ENCODE data around the gene SAXO1. TPM values are rescaled to one million over a fixed set of nuclear protein-coding genes. Genes with fewer than 3 reads are reported as not detected.

Gene SAXO1
- total and polyA plus RNA-seq, 4 donors, result under 0.01 to 0.05 (median 0.01) TPM; not detected in 1

DNA sequence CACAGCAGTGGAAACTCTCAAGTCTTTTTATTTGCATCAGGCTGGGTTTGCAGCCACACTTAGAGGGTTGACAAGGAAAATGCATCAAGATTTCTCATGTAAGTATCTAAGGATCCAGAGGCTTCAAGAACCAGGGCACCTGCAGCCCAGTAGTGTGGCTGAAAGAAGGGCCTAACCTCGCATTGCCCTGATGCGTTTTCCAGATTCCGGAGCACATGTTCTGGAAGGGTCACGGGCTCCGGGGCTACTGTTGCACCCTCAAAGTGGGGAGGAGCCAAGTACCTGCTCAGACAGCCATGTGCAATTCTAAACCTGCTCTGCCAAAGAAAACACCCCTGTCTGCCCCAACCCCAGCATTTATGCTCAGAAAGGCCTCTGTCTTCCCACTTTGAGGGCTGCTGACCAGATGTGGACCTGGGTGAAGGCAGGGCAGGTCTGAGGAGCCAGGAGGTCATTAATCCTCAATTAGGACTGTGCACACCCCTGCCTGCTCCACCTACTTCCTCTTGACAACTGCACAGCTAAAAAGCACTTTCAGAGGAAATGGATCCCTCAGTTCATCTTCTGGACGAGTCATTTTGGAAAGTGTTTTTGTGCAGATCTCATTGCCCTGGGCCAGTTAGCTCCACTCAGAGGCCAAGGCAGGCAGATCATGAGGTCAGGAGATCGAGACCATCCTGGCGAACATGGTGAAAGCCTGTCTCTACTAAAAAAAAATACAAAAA, 110.7 kb downstream of the SAXO1 start:
- no peak overlapping the region for H3K9ac ChIP-seq (ENCODE audit: low read depth in 1 of 2, low read length in 2 of 2)
- TF ChIP-seq, protein P1, sequence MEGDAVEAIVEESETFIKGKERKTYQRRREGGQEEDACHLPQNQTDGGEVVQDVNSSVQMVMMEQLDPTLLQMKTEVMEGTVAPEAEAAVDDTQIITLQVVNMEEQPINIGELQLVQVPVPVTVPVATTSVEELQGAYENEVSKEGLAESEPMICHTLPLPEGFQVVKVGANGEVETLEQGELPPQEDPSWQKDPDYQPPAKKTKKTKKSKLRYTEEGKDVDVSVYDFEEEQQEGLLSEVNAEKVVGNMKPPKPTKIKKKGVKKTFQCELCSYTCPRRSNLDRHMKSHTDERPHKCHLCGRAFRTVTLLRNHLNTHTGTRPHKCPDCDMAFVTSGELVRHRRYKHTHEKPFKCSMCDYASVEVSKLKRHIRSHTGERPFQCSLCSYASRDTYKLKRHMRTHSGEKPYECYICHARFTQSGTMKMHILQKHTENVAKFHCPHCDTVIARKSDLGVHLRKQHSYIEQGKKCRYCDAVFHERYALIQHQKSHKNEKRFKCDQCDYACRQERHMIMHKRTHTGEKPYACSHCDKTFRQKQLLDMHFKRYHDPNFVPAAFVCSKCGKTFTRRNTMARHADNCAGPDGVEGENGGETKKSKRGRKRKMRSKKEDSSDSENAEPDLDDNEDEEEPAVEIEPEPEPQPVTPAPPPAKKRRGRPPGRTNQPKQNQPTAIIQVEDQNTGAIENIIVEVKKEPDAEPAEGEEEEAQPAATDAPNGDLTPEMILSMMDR (IDR thresholded peaks at IDR 0.05; ENCODE audit: low read depth, low read length, missing input control), result no peak
- TF ChIP-seq SP1 (IDR thresholded peaks at IDR 0.05) (no peak), JUND (IDR thresholded peaks at IDR 0.05) (no peak), TAF1 (conservative IDR thresholded peaks at IDR 0.05) (no peak), GABPA (IDR thresholded peaks at IDR 0.05 in 1 of 2, conservative IDR thresholded peaks at IDR 0.05 in 1 of 2) (no peak), NR2F2 (IDR thresholded peaks at IDR 0.05) (no peak), YY1 (IDR thresholded peaks at IDR 0.05) (no peak), HNF4G (IDR thresholded peaks at IDR 0.05) (no peak), FOXA1 (IDR thresholded peaks at IDR 0.05) (no peak), EGR1 (IDR thresholded peaks at IDR 0.05; ENCODE audit: low read depth in 2 of 2) (no peak), RAD21 (IDR thresholded peaks at IDR 0.05) (no peak)
- TF ChIP-seq, protein P2, sequence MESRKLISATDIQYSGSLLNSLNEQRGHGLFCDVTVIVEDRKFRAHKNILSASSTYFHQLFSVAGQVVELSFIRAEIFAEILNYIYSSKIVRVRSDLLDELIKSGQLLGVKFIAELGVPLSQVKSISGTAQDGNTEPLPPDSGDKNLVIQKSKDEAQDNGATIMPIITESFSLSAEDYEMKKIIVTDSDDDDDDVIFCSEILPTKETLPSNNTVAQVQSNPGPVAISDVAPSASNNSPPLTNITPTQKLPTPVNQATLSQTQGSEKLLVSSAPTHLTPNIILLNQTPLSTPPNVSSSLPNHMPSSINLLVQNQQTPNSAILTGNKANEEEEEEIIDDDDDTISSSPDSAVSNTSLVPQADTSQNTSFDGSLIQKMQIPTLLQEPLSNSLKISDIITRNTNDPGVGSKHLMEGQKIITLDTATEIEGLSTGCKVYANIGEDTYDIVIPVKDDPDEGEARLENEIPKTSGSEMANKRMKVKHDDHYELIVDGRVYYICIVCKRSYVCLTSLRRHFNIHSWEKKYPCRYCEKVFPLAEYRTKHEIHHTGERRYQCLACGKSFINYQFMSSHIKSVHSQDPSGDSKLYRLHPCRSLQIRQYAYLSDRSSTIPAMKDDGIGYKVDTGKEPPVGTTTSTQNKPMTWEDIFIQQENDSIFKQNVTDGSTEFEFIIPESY (IDR thresholded peaks at IDR 0.05), result no peak
- TF ChIP-seq, protein P3, sequence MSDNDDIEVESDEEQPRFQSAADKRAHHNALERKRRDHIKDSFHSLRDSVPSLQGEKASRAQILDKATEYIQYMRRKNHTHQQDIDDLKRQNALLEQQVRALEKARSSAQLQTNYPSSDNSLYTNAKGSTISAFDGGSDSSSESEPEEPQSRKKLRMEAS (IDR thresholded peaks at IDR 0.05), result no peak
- TF ChIP-seq, protein P4, sequence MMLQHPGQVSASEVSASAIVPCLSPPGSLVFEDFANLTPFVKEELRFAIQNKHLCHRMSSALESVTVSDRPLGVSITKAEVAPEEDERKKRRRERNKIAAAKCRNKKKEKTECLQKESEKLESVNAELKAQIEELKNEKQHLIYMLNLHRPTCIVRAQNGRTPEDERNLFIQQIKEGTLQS (IDR thresholded peaks at IDR 0.05), result no peak
- TF ChIP-seq, protein P5, sequence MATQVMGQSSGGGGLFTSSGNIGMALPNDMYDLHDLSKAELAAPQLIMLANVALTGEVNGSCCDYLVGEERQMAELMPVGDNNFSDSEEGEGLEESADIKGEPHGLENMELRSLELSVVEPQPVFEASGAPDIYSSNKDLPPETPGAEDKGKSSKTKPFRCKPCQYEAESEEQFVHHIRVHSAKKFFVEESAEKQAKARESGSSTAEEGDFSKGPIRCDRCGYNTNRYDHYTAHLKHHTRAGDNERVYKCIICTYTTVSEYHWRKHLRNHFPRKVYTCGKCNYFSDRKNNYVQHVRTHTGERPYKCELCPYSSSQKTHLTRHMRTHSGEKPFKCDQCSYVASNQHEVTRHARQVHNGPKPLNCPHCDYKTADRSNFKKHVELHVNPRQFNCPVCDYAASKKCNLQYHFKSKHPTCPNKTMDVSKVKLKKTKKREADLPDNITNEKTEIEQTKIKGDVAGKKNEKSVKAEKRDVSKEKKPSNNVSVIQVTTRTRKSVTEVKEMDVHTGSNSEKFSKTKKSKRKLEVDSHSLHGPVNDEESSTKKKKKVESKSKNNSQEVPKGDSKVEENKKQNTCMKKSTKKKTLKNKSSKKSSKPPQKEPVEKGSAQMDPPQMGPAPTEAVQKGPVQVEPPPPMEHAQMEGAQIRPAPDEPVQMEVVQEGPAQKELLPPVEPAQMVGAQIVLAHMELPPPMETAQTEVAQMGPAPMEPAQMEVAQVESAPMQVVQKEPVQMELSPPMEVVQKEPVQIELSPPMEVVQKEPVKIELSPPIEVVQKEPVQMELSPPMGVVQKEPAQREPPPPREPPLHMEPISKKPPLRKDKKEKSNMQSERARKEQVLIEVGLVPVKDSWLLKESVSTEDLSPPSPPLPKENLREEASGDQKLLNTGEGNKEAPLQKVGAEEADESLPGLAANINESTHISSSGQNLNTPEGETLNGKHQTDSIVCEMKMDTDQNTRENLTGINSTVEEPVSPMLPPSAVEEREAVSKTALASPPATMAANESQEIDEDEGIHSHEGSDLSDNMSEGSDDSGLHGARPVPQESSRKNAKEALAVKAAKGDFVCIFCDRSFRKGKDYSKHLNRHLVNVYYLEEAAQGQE (IDR thresholded peaks at IDR 0.05), result no peak
- no peak overlapping the region for H3K27ac ChIP-seq (ENCODE audit: low read depth in 1 of 2, low read length in 2 of 2)
- WGBS, result 85% methylated on average over 8 of the region's 8 CpGs
- no peak overlapping the region for H3K4me3 ChIP-seq (ENCODE audit: low read depth in 1 of 3, low read length in 3 of 3)
- no peak for DNase-seq (ENCODE audit: low spot score)
- H3K4me1 ChIP-seq (ENCODE audit: control insufficient read depth in 4 of 4, insufficient read depth in 4 of 4, low read length in 3 of 4), result no peaks in the 10 kb centered on the region
- H3K36me3 ChIP-seq (ENCODE audit: control insufficient read depth in 4 of 4, insufficient read depth in 3 of 4, low read depth in 1 of 4, low read length in 3 of 4), result no peaks in the 10 kb centered on the region
- H3K27me3 ChIP-seq (ENCODE audit: control insufficient read depth in 4 of 4, insufficient read depth in 4 of 4, low read length in 3 of 4), result no peaks in the 10 kb centered on the region
- no peaks in the 10 kb centered on the region for H3K9me3 ChIP-seq (ENCODE audit: control insufficient read depth in 4 of 4, low read length in 3 of 4)
